ENCODE data around the gene COPS6. TPM values are rescaled to one million over a fixed set of nuclear protein-coding genes. Genes with fewer than 3 reads are reported as not detected.
A peak's percentile ranks its signal among the peaks of the same experiment; 100 is the strongest.

Gene COPS6
- total RNA-seq, 2 donors from 2014 or later, result 109 to 121 TPM

GRCh38 chr7:100126931-100127865 lies 38.4 kb downstream of the COPS6 start, which contains the start of gene MBLAC1:
Gene MBLAC1 (plus strand): TSS chr7:100126967. CDS start chr7:100127396, 429 bp downstream.
- peak; percentile 95 for DNase-seq

GRCh38 chr7:100127866-100128636 lies 39.3 kb downstream of the COPS6 start:
- no peak overlapping the region for H3K27ac ChIP-seq (ENCODE audit: low read depth, low read length)

More at GRCh38 chr7:100126931-100127865, 38.4 kb downstream of the COPS6 start, which contains the start of gene MBLAC1:
- Histone ChIP-seq H3K27ac (ENCODE audit: low read depth, low read length) (peak within 1 kb of the TSS; percentile 92), H3K36me3 (ENCODE audit: control insufficient read depth, insufficient read depth, low read length) (peaks cover 5% of the 10 kb centered on the region), H3K9me3 (ENCODE audit: control insufficient read depth, low read length) (no peaks in the 10 kb centered on the region), H3K27me3 (ENCODE audit: control insufficient read depth, insufficient read depth, low read length, poor library complexity, severe bottlenecking) (peaks cover 12% of the 10 kb centered on the region), H3K4me1 (ENCODE audit: control insufficient read depth, insufficient read depth, low read length) (no peaks in the 10 kb centered on the region), H3K4me3 (ENCODE audit: low read length) (peak within 1 kb of the TSS; percentile 85), H3K9ac (ENCODE audit: extremely low read depth, low read length, poor library complexity, severe bottlenecking) (peak within 1 kb of the TSS; percentile 88)
- no peak for TF ChIP-seq CTCF (conservative IDR thresholded peaks at IDR 0.05)
- H3K27ac Mint-ChIP-seq, result peak within 1 kb of the TSS; percentile 99
- 1% methylated on average over 37 to 85 of the region's 85 CpGs for WGBS, 2 experiments (ENCODE audit: insufficient coverage in 1 of 2, insufficient read length in 1 of 2)
- peaks cover 22% of the 10 kb centered on the region for H3K27me3 Mint-ChIP-seq (ENCODE audit: insufficient read depth)
- H3K4me1 Mint-ChIP-seq, result peaks cover 4% of the 10 kb centered on the region
- no peaks in the 10 kb centered on the region for H3K9me3 Mint-ChIP-seq
- peaks cover 5% of the 10 kb centered on the region for H3K36me3 Mint-ChIP-seq (ENCODE audit: low read depth)
- peak within 1 kb of the TSS; percentile 96 for H3K4me3 Mint-ChIP-seq

More at GRCh38 chr7:100127866-100128636, 39.3 kb downstream of the COPS6 start:
- WGBS, 2 experiments (ENCODE audit: insufficient coverage in 1 of 2, insufficient read length in 1 of 2), result 11 to 17% methylated on average over 21 to 37 of the region's 37 CpGs
- Histone ChIP-seq H3K9me3 (ENCODE audit: control insufficient read depth, low read length) (no peaks in the 10 kb centered on the region), H3K36me3 (ENCODE audit: control insufficient read depth, insufficient read depth, low read length) (no peaks in the 10 kb centered on the region), H3K27me3 (ENCODE audit: control insufficient read depth, insufficient read depth, low read length, poor library complexity, severe bottlenecking) (peaks cover 12% of the 10 kb centered on the region), H3K4me1 (ENCODE audit: control insufficient read depth, insufficient read depth, low read length) (no peaks in the 10 kb centered on the region), H3K9ac (ENCODE audit: extremely low read depth, low read length, poor library complexity, severe bottlenecking) (peak overlapping the region; percentile 34), H3K4me3 (ENCODE audit: low read length) (peak overlapping the region; percentile 85)
- H3K4me3 Mint-ChIP-seq, result peak overlapping the region; percentile 96
- DNase-seq, result peak; percentile 78
- H3K9me3 Mint-ChIP-seq, result no peaks in the 10 kb centered on the region
- peaks cover 3% of the 10 kb centered on the region for H3K4me1 Mint-ChIP-seq
- TF ChIP-seq CTCF (conservative IDR thresholded peaks at IDR 0.05), result no peak
- no peak overlapping the region for H3K27ac Mint-ChIP-seq
- peaks cover 27% of the 10 kb centered on the region for H3K27me3 Mint-ChIP-seq (ENCODE audit: insufficient read depth)
- peaks cover 2% of the 10 kb centered on the region for H3K36me3 Mint-ChIP-seq (ENCODE audit: low read depth)

Data from endodermal cell (in vitro differentiated cells).